ENCODE measurements around the gene ST6GALNAC3. TPM values are rescaled to one million over a fixed set of nuclear protein-coding genes. Genes with fewer than 3 reads are reported as not detected.

The ST6GALNAC3 gene
- total RNA-seq, 1 donor from 2014 or later: 46.8 TPM

- no peak for DNase-seq (ENCODE audit: low spot score)
- H3K27me3 Mint-ChIP-seq (ENCODE audit: unreplicated experiment): no peaks in the 10 kb centered on the region
- H3K36me3 Mint-ChIP-seq (ENCODE audit: low read depth, unreplicated experiment): no peaks in the 10 kb centered on the region
- no peak for TF ChIP-seq CTCF (IDR thresholded peaks at IDR 0.05; ENCODE audit: unreplicated experiment)
- H3K9me3 Mint-ChIP-seq (ENCODE audit: unreplicated experiment): no peaks in the 10 kb centered on the region
- no peak overlapping the region for H3K27ac Mint-ChIP-seq (ENCODE audit: unreplicated experiment)
- H3K4me3 Mint-ChIP-seq (ENCODE audit: unreplicated experiment): no peak overlapping the region
- no peaks in the 10 kb centered on the region for H3K4me1 Mint-ChIP-seq (ENCODE audit: unreplicated experiment)
These were observed 583.1 kb downstream of the ST6GALNAC3 start for GRCh38 chr1:76657623-76658022.

- Mint-ChIP-seq H3K27ac (ENCODE audit: unreplicated experiment) (no peak overlapping the region), H3K9me3 (ENCODE audit: unreplicated experiment) (no peaks in the 10 kb centered on the region), H3K27me3 (ENCODE audit: unreplicated experiment) (no peaks in the 10 kb centered on the region), H3K4me3 (ENCODE audit: unreplicated experiment) (no peak overlapping the region), H3K36me3 (ENCODE audit: low read depth, unreplicated experiment) (no peaks in the 10 kb centered on the region), H3K4me1 (ENCODE audit: unreplicated experiment) (no peaks in the 10 kb centered on the region)
- TF ChIP-seq CTCF (IDR thresholded peaks at IDR 0.05; ENCODE audit: unreplicated experiment): no peak
- DNase-seq (ENCODE audit: low spot score): no peak
These were observed 584.8 kb downstream of the ST6GALNAC3 start for GRCh38 chr1:76659171-76659940.

GRCh38 chr1:76661531-76661930, 587.0 kb downstream of the ST6GALNAC3 start:
- no peaks in the 10 kb centered on the region for H3K4me1 Mint-ChIP-seq (ENCODE audit: unreplicated experiment)
- no peak for DNase-seq (ENCODE audit: low spot score)
- no peak overlapping the region for H3K4me3 Mint-ChIP-seq (ENCODE audit: unreplicated experiment)
- no peaks in the 10 kb centered on the region for H3K36me3 Mint-ChIP-seq (ENCODE audit: low read depth, unreplicated experiment)
- no peak for TF ChIP-seq CTCF (IDR thresholded peaks at IDR 0.05; ENCODE audit: unreplicated experiment)
- no peaks in the 10 kb centered on the region for H3K9me3 Mint-ChIP-seq (ENCODE audit: unreplicated experiment)
- H3K27me3 Mint-ChIP-seq (ENCODE audit: unreplicated experiment): no peaks in the 10 kb centered on the region
- H3K27ac Mint-ChIP-seq (ENCODE audit: unreplicated experiment): no peak overlapping the region

DNA sequence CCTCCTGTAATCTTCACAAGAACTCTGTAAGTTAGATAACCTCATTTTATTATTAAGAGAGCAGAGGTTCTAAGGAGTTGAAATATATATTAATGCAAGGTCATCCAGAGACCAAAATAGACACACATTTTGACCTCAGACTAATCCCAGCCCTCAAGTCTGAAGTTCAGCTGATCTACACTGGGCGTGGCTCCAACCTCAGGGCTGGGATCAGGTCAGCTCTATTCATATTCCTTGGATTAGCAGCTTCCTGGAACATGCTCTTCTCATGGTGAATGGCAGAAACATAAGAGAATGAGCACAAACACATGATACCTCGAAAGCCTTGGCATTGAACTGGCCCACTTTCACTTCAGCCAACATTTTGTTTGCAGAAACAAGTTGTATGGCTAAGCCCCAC, 592.0 kb downstream of the ST6GALNAC3 start:
- Mint-ChIP-seq H3K27me3 (ENCODE audit: unreplicated experiment) (no peaks in the 10 kb centered on the region), H3K36me3 (ENCODE audit: low read depth, unreplicated experiment) (peaks cover 5% of the 10 kb centered on the region), H3K27ac (ENCODE audit: unreplicated experiment) (no peak overlapping the region), H3K4me1 (ENCODE audit: unreplicated experiment) (no peaks in the 10 kb centered on the region), H3K4me3 (ENCODE audit: unreplicated experiment) (no peak overlapping the region), H3K9me3 (ENCODE audit: unreplicated experiment) (peaks cover 5% of the 10 kb centered on the region)
- no peak for DNase-seq (ENCODE audit: low spot score)
- no peak for TF ChIP-seq CTCF (IDR thresholded peaks at IDR 0.05; ENCODE audit: unreplicated experiment)

DNA sequence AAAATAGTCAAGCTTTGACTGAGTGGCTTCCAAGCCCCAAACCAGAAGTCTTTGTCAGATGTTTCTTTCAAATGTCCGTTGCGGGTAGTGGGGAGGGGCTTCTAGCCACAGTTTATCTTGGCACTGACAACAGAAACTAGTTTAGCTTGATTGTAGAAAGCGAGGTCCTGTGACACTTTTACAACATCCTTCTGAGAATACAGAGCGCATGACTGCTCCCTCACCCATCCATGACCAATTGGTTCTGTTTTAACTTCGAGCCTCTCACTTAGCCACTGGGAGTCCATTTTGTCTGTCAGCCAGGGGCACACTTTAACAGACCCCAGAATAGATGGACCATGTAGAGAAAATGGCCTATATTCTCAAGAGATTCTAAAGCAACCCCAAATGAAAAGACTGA, 593.5 kb downstream of the ST6GALNAC3 start:
- Mint-ChIP-seq H3K27ac (ENCODE audit: unreplicated experiment) (no peak overlapping the region), H3K27me3 (ENCODE audit: unreplicated experiment) (no peaks in the 10 kb centered on the region), H3K4me3 (ENCODE audit: unreplicated experiment) (no peak overlapping the region), H3K36me3 (ENCODE audit: low read depth, unreplicated experiment) (peaks cover 5% of the 10 kb centered on the region), H3K4me1 (ENCODE audit: unreplicated experiment) (no peaks in the 10 kb centered on the region), H3K9me3 (ENCODE audit: unreplicated experiment) (peaks cover 5% of the 10 kb centered on the region)
- DNase-seq (ENCODE audit: low spot score): no peak
- no peak for TF ChIP-seq CTCF (IDR thresholded peaks at IDR 0.05; ENCODE audit: unreplicated experiment)
